Suprapubic skin (tissue), 3 donors: ENCODE data around the gene LRRC63.

ENCODE experiments used
- CTCF ChIP-seq, 2 donors: fragments of 200-600 bp in 1 of 2; fragments of 450-650 bp in 1 of 2; sonication (generic) in 1 of 2; IDR thresholded peaks; one replicate each; pipeline ENCODE4 v1.5.1; 2016 to 2019; ENCODE audit warnings: antibody characterized with exemption in 2 of 2, mild to moderate bottlenecking in 1 of 2, moderate library complexity in 1 of 2
- EP300 ChIP-seq: sonication (generic); formaldehyde crosslinking; IDR thresholded peaks from one replicate; pipeline ENCODE4 v1.6.1; 2017; ENCODE audit warnings: antibody characterized with exemption
- POLR2A ChIP-seq, 2 donors: fragments of 450-650 bp; IDR thresholded peaks; one replicate each; pipeline ENCODE4 v1.6.1; 2017; ENCODE audit warnings: antibody characterized with exemption in 2 of 2, mild to moderate bottlenecking in 2 of 2, moderate library complexity in 2 of 2

- no peak for TF ChIP-seq POLR2A (IDR thresholded peaks at IDR 0.05)
- TF ChIP-seq EP300: no peak
- no peak for TF ChIP-seq CTCF (IDR thresholded peaks at IDR 0.05)
Measured at GRCh38 chr13:46289260-46289955, 77.7 kb downstream of the LRRC63 start.
